ENCODE measurements around the gene WDR26. TPM values are rescaled to one million over a fixed set of nuclear protein-coding genes. Genes with fewer than 3 reads are reported as not detected.
"Not testable (repeated sequence)": the region's sequence is repeated elsewhere in the genome, so short reads cannot be mapped to it uniquely, and the experiment has no call there.

WDR26 gene
- 100 to 1,000 TPM in 1 of 2 donors, 10 to 100 TPM in 1; 75.6 to 154 TPM for total RNA-seq

GRCh38 chr1:224434691-224435317, at the start of gene WDR26:
Gene WDR26 (minus strand): TSS chr1:224434797.
- H3K4me3 Mint-ChIP-seq: peak within 1 kb of the TSS; percentile 90
- H3K27me3 Mint-ChIP-seq: no peaks in the 10 kb centered on the region
- peaks cover 49% of the 10 kb centered on the region for H3K36me3 Mint-ChIP-seq (ENCODE audit: low read depth)
- H3K9me3 Mint-ChIP-seq: no peaks in the 10 kb centered on the region
- H3K4me1 Mint-ChIP-seq: peaks cover 38% of the 10 kb centered on the region
- ATAC-seq (replicated peaks): peak; percentile 87
- peak within 1 kb of the TSS; percentile 96 for H3K27ac Mint-ChIP-seq

GRCh38 chr1:224483206-224483605, 48.6 kb upstream of the WDR26 start:
- H3K4me3 Mint-ChIP-seq; H3K27me3 Mint-ChIP-seq; H3K9me3 Mint-ChIP-seq; H3K4me1 Mint-ChIP-seq; H3K36me3 Mint-ChIP-seq (ENCODE audit: low read depth); H3K27ac Mint-ChIP-seq; ATAC-seq (replicated peaks): not testable (repeated sequence)

- H3K27me3 Mint-ChIP-seq: no peaks in the 10 kb centered on the region
- H3K9me3 Mint-ChIP-seq: no peaks in the 10 kb centered on the region
- H3K27ac Mint-ChIP-seq: peak overlapping the region; percentile 36
- no peaks in the 10 kb centered on the region for H3K36me3 Mint-ChIP-seq (ENCODE audit: low read depth)
- H3K4me3 Mint-ChIP-seq: no peak overlapping the region
- H3K4me1 Mint-ChIP-seq: no peaks in the 10 kb centered on the region
- ATAC-seq (replicated peaks): no peak
These were observed 48.0 kb upstream of the WDR26 start for GRCh38 chr1:224482619-224483018.

GRCh38 chr1:224481601-224482000, 47.0 kb upstream of the WDR26 start:
- Mint-ChIP-seq H3K27ac (no peak overlapping the region), H3K27me3 (no peaks in the 10 kb centered on the region), H3K4me1 (no peaks in the 10 kb centered on the region), H3K36me3 (ENCODE audit: low read depth) (no peaks in the 10 kb centered on the region), H3K9me3 (no peaks in the 10 kb centered on the region), H3K4me3 (no peak overlapping the region)
- ATAC-seq (replicated peaks): no peak

GRCh38 chr1:224480888-224481459, 46.4 kb upstream of the WDR26 start:
- not testable (repeated sequence) for H3K9me3 Mint-ChIP-seq; ATAC-seq (replicated peaks); H3K4me1 Mint-ChIP-seq; H3K4me3 Mint-ChIP-seq; H3K27me3 Mint-ChIP-seq; H3K36me3 Mint-ChIP-seq (ENCODE audit: low read depth)
- H3K27ac Mint-ChIP-seq: peak overlapping the region; percentile 11

- H3K9me3 Mint-ChIP-seq; H3K4me3 Mint-ChIP-seq; H3K27me3 Mint-ChIP-seq; ATAC-seq (replicated peaks); H3K4me1 Mint-ChIP-seq; H3K27ac Mint-ChIP-seq; H3K36me3 Mint-ChIP-seq (ENCODE audit: low read depth): not testable (repeated sequence)
These were observed 45.6 kb upstream of the WDR26 start for GRCh38 chr1:224480200-224480599.

- Mint-ChIP-seq H3K9me3 (no peaks in the 10 kb centered on the region), H3K4me1 (no peaks in the 10 kb centered on the region), H3K27me3 (no peaks in the 10 kb centered on the region), H3K36me3 (ENCODE audit: low read depth) (no peaks in the 10 kb centered on the region), H3K4me3 (no peak overlapping the region), H3K27ac (no peak overlapping the region)
- no peak for ATAC-seq (replicated peaks)
These were observed 38.2 kb upstream of the WDR26 start for GRCh38 chr1:224472806-224473205.

GRCh38 chr1:224466154-224466553, 31.6 kb upstream of the WDR26 start:
- peaks cover 6% of the 10 kb centered on the region for H3K4me1 Mint-ChIP-seq
- H3K9me3 Mint-ChIP-seq: no peaks in the 10 kb centered on the region
- no peaks in the 10 kb centered on the region for H3K36me3 Mint-ChIP-seq (ENCODE audit: low read depth)
- H3K4me3 Mint-ChIP-seq: no peak overlapping the region
- H3K27me3 Mint-ChIP-seq: no peaks in the 10 kb centered on the region
- no peak overlapping the region for H3K27ac Mint-ChIP-seq
- ATAC-seq (replicated peaks): no peak

- H3K27ac Mint-ChIP-seq: no peak overlapping the region
- ATAC-seq (replicated peaks): no peak
- H3K4me3 Mint-ChIP-seq: no peak overlapping the region
- no peaks in the 10 kb centered on the region for H3K4me1 Mint-ChIP-seq
- H3K36me3 Mint-ChIP-seq (ENCODE audit: low read depth): no peaks in the 10 kb centered on the region
- no peaks in the 10 kb centered on the region for H3K9me3 Mint-ChIP-seq
- H3K27me3 Mint-ChIP-seq: no peaks in the 10 kb centered on the region
These were observed 25.4 kb upstream of the WDR26 start for GRCh38 chr1:224459966-224460365.

GRCh38 chr1:224458996-224459395, 24.4 kb upstream of the WDR26 start:
- H3K4me1 Mint-ChIP-seq: no peaks in the 10 kb centered on the region
- H3K4me3 Mint-ChIP-seq: no peak overlapping the region
- H3K27ac Mint-ChIP-seq: no peak overlapping the region
- H3K36me3 Mint-ChIP-seq (ENCODE audit: low read depth): no peaks in the 10 kb centered on the region
- no peaks in the 10 kb centered on the region for H3K9me3 Mint-ChIP-seq
- ATAC-seq (replicated peaks): no peak
- no peaks in the 10 kb centered on the region for H3K27me3 Mint-ChIP-seq

- ATAC-seq (replicated peaks): no peak
- no peaks in the 10 kb centered on the region for H3K27me3 Mint-ChIP-seq
- no peaks in the 10 kb centered on the region for H3K4me1 Mint-ChIP-seq
- no peaks in the 10 kb centered on the region for H3K9me3 Mint-ChIP-seq
- H3K36me3 Mint-ChIP-seq (ENCODE audit: low read depth): no peaks in the 10 kb centered on the region
- H3K27ac Mint-ChIP-seq: no peak overlapping the region
- H3K4me3 Mint-ChIP-seq: no peak overlapping the region
These were observed 23.7 kb upstream of the WDR26 start for GRCh38 chr1:224458296-224458695.

- Mint-ChIP-seq H3K4me1 (no peaks in the 10 kb centered on the region), H3K27ac (peak overlapping the region; percentile 4), H3K9me3 (no peaks in the 10 kb centered on the region), H3K27me3 (no peaks in the 10 kb centered on the region), H3K4me3 (peak overlapping the region; percentile 53), H3K36me3 (ENCODE audit: low read depth) (no peaks in the 10 kb centered on the region)
- no peak for ATAC-seq (replicated peaks)
These were observed 23.2 kb upstream of the WDR26 start for GRCh38 chr1:224457782-224458144.

GRCh38 chr1:224456637-224456953, 22.0 kb upstream of the WDR26 start:
- peak overlapping the region; percentile 53 for H3K4me3 Mint-ChIP-seq
- peak overlapping the region; percentile 4 for H3K27ac Mint-ChIP-seq
- no peaks in the 10 kb centered on the region for H3K9me3 Mint-ChIP-seq
- H3K27me3 Mint-ChIP-seq: no peaks in the 10 kb centered on the region
- H3K4me1 Mint-ChIP-seq: no peaks in the 10 kb centered on the region
- H3K36me3 Mint-ChIP-seq (ENCODE audit: low read depth): no peaks in the 10 kb centered on the region
- no peak for ATAC-seq (replicated peaks)

GRCh38 chr1:224454402-224455055, 19.9 kb upstream of the WDR26 start:
- no peak overlapping the region for H3K4me3 Mint-ChIP-seq
- peak; percentile 72 for ATAC-seq (replicated peaks)
- H3K27ac Mint-ChIP-seq: no peak overlapping the region
- no peaks in the 10 kb centered on the region for H3K36me3 Mint-ChIP-seq (ENCODE audit: low read depth)
- peaks cover 5% of the 10 kb centered on the region for H3K4me1 Mint-ChIP-seq
- H3K9me3 Mint-ChIP-seq: no peaks in the 10 kb centered on the region
- no peaks in the 10 kb centered on the region for H3K27me3 Mint-ChIP-seq

GRCh38 chr1:224450561-224451350, 16.2 kb upstream of the WDR26 start:
- Mint-ChIP-seq H3K4me1 (peaks cover 11% of the 10 kb centered on the region), H3K9me3 (no peaks in the 10 kb centered on the region), H3K27ac (peak overlapping the region; percentile 70), H3K4me3 (no peak overlapping the region), H3K36me3 (ENCODE audit: low read depth) (no peaks in the 10 kb centered on the region), H3K27me3 (no peaks in the 10 kb centered on the region)
- no peak for ATAC-seq (replicated peaks)
